KOPT-K1 (cell line): ENCODE measurements around the gene LHFPL5.

Experiments used
- H3K27ac ChIP-seq: fragments of 200-600 bp; sonication (generic); 2 replicates; pipeline ENCODE4 v1.5.1; 2016; ENCODE audit warnings: antibody characterized with exemption, mild to moderate bottlenecking, low read depth, low read length; ENCODE audit not compliant: poor library complexity, severe bottlenecking
- H3K36me3 ChIP-seq: fragments of 200-600 bp; sonication (generic); 2 replicates; pipeline ENCODE4 v1.5.1; 2017; ENCODE audit warnings: antibody characterized with exemption, mild to moderate bottlenecking, low read length, moderate library complexity; ENCODE audit not compliant: insufficient read depth
- H3K9me3 ChIP-seq: fragments of 200-600 bp; sonication (generic); 2 replicates; pipeline ENCODE4 v1.5.1; 2017; ENCODE audit warnings: antibody characterized with exemption, low read length, mild to moderate bottlenecking; ENCODE audit not compliant: insufficient read depth, poor library complexity, severe bottlenecking

LHFPL5 gene

DNA sequence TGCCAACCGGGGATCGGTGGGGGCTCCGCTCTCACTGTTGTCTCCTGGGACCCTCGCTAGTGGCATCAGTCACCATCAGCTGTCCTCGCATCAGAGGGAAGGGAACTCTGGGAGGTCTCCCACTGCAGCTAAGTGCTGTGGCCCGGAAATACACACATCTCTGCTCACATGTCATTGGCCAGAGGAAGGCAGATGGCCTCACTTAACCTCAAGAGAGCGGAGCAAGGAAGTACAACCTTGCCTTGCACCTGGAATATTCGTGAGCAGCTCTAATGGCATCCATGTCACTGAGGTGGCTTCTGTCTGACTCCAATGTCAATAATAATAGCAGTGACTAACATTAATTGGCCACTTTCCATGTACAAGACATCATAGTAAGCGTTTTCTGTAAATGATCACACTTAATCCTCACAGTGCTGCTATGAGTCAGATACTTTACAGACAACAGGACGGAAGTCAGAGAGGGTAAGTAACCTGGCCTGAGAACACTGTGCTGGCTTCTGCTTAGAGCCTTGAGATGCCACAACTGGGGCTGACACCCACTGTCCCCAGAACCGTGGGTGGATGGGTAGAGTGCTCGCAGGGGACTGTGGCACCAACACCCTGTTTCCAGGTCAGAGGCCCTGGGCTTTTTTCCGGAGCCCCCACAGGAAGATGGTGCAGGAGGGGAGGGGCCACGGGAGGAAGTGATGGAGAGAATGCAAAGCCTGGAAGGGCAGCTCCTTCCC is 6.0 kb downstream of the LHFPL5 start:
- Histone ChIP-seq H3K9me3 (no peaks in the 10 kb centered on the region), H3K36me3 (no peaks in the 10 kb centered on the region), H3K27ac (no peak overlapping the region)

DNA sequence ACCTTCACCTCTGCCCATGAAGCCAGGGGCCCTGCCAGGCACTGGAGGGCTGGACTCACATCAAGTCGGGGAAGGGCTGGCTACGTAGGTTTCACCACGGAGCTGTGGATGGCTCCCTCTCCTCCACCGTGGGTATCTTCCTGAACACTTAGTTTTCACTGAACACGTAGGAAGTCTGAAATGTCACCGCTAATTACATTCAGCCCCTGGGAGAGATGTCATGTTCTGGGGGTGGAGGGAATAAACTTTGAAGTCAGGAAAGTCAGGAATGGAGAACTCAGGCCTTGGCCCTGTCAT is 6.5 kb downstream of the LHFPL5 start:
- H3K9me3 ChIP-seq: no peaks in the 10 kb centered on the region
- no peak overlapping the region for H3K27ac ChIP-seq
- no peaks in the 10 kb centered on the region for H3K36me3 ChIP-seq

DNA sequence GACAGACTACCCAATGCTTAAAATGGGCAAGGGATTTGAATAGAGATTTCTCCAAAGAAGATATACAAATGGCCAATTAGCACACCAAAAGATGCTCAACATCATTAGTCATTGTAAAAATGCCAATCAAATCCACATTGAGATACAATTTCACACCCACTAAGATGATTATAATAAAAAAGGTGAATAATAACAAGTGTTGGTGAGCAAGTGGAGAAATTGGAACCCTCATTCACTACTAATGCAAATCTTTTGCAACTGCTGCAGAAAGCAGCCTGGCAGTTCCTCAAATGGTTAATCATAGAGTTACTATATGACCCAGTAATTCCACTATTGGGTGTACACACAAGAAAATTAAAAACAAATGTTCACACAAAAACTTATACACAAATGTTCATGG is 12.4 kb downstream of the LHFPL5 start:
- Histone ChIP-seq H3K9me3 (peaks cover 12% of the 10 kb centered on the region), H3K27ac (no peak overlapping the region), H3K36me3 (no peaks in the 10 kb centered on the region)

DNA sequence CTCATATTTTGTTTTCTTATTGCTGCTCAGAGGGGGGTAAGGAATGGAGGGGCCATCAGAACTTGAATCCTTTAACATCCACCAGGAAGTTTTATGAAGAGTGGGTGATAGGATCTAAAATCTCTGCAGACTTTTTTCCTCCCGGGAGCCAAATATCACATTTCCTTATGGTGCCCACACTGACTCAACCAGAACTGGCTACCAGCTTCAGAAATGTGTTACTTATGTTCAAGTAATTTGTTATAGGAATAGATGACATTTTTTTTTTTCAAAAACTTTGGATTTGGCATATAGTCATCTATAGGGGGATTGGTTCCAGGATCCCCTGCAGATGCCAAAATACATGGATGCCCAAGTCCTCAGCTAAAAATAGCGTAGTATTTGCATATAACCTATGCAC is 18.4 kb downstream of the LHFPL5 start:
- no peak overlapping the region for H3K27ac ChIP-seq

DNA sequence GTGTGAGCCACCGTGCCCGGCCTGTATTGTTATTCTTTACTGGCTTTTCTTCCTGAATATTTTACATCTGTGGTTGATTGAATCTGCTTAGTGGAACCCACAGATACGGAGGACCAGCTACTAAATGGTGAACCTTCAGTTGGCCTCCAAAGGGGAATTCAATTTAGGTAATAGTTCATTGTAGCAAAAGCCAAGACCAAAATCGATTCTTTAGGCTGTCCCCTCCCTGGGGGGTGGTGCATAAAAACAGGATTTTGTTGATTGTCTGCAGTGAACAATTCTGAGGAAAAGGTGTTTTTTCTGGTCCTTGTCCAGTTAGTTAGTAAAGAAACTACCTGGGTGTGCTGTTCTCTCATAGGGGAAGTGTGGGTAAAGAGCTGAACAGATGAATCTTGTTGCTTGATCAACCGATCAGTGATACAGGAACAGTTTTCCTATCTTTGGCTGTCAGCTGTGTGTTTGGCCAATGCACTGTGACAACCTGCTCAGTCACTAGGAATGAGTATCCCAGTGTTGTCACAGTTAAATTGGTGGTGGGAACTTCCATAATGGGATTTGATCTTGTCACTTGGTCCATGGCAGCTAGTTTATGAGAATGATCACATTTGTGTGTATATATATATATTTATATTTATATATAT is 19.5 kb downstream of the LHFPL5 start:
- no peaks in the 10 kb centered on the region for H3K36me3 ChIP-seq
- no peak overlapping the region for H3K27ac ChIP-seq
- H3K9me3 ChIP-seq: no peaks in the 10 kb centered on the region

More for the DNA sequence above, 18.4 kb downstream of the LHFPL5 start:
- no peaks in the 10 kb centered on the region for H3K9me3 ChIP-seq
- no peaks in the 10 kb centered on the region for H3K36me3 ChIP-seq

DNA sequence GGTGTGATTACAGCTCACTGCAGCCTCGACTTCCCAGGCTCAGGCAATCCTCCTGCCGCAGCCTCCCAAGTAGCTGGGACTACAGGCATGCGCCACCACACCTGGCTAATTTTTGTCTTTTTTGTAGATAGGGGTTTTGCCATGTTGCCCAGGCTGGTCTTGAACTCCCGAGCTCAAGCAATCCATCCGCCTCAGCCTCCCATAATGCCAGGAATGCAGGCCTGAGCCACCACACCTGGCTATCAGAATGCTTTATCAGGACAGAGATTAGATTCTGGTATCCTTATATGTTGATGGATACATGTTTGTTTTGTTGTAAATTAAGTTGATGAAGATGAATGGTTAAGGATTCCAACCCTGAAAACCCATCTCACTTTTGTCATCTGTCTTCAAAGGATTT is 24.2 kb downstream of the LHFPL5 start:
- no peak overlapping the region for H3K27ac ChIP-seq
- H3K36me3 ChIP-seq: peaks cover 18% of the 10 kb centered on the region
- H3K9me3 ChIP-seq: no peaks in the 10 kb centered on the region

DNA sequence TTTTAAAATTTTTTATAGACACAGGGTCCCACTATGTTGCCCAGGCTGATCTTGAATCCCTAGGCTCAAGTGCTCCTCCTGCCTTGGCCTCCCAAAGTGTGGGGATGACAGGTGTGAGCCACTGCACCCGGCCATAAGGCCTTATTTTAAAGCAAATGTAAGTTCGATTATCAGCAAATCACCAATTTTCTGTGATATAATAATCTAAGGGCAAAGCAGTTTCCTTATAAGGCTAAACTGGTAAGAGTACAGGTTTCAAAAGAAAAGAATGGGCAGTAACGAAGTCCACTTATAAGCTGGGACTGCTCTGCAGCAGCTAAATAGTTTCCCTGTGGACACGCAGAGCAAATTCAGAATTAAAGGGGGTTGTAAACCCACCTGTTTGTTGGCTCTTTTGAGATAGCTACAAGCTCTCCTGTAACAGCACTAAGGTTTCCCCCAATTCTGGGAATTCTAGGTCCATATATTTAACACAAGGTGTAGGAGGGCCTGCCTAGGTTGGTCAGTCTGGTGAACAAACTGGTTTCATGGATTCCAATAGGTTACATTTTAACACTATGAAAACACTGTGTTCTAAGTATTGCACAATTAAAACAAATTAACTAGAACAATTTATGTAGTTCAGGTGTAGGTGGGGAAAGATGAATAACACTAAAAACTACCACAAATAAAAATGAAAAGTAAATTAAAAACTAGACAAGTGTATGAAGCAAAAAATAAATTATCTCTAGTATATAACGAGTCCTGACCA is 26.3 kb downstream of the LHFPL5 start:
- H3K27ac ChIP-seq: no peak overlapping the region

DNA sequence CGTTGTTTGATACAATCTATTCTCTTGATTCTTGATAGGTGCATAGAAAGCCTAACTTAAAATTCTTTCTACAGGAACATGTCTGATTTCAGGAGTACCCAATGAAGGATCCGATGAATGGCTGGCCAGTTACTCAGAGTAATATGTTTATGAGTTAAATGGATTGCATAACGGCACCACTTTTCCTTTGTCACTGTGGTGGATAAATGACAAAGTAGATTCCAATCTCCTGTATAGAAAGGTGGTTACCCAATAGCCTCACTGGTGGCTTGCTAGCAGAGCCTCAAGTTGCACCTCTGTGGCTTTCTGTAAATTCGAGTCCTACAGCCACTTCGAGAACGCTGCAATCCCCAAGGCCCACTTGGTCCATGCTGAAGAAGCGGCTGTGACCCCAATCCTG is 28.4 kb downstream of the LHFPL5 start:
- H3K36me3 ChIP-seq: peaks cover 59% of the 10 kb centered on the region
- no peak overlapping the region for H3K27ac ChIP-seq
- no peaks in the 10 kb centered on the region for H3K9me3 ChIP-seq

More for the DNA sequence above, 26.3 kb downstream of the LHFPL5 start:
- peaks cover 39% of the 10 kb centered on the region for H3K36me3 ChIP-seq
- no peaks in the 10 kb centered on the region for H3K9me3 ChIP-seq

DNA sequence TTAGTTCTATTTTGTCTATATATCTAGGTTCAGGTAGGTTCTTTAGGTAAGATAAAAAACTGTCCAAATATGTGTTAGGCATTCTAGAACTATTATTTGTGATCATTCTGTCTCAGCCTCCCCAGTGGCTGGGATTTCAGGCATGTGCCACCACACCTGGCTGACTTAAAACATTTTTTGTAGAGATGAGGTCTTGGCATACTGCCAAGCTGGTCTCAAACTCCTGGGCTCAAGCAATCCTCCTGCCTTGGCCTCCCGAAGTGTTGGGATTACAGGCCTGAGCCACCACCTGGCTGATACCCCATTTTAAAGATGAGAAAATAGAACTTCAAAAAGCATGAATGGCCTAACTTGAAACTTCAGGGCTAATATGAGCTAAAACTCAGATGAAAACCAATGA is 33.9 kb downstream of the LHFPL5 start:
- Histone ChIP-seq H3K27ac (no peak overlapping the region), H3K9me3 (no peaks in the 10 kb centered on the region), H3K36me3 (peaks cover 99% of the 10 kb centered on the region)

DNA sequence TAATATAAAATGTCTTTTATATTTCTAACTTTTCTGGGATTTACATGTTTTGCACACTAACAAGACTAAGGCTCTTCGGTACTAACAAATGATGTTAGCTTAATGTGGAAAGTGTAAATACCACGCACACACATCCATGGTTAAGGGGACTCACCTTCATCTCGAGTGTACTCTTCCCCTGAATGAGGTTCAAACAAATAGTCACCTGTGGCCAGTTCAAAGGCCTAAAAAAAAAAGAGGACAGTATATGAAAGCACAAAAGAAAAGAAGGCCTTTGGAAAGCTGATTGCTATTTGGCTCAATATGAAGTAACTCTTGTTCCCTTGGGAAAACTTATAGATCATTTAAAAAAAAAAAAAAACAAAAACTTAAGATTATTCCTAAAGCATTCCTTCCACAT is 37.2 kb downstream of the LHFPL5 start:
- no peaks in the 10 kb centered on the region for H3K9me3 ChIP-seq
- no peak overlapping the region for H3K27ac ChIP-seq
- H3K36me3 ChIP-seq: peaks cover 100% of the 10 kb centered on the region

DNA sequence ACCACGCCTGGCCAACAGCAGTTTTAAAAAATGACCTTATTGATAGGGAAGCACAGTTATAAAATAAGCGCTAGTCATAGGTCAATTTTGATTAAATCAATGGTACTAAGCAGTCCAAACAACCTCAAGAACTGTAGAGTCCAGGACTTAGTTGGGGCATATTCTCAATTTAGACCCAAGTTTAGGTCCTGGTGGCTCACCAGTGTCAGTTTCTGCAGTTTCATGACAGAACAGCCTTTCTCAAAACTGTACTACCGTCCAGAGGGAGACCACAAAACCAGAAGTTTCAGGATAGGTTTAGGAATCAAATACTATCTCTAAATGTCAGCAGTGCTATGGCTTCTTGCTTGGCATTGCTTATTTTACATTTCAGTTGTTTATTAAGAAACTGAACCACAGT is 39.1 kb downstream of the LHFPL5 start:
- H3K9me3 ChIP-seq: peaks cover 11% of the 10 kb centered on the region
- H3K36me3 ChIP-seq: peaks cover 100% of the 10 kb centered on the region
- no peak overlapping the region for H3K27ac ChIP-seq

DNA sequence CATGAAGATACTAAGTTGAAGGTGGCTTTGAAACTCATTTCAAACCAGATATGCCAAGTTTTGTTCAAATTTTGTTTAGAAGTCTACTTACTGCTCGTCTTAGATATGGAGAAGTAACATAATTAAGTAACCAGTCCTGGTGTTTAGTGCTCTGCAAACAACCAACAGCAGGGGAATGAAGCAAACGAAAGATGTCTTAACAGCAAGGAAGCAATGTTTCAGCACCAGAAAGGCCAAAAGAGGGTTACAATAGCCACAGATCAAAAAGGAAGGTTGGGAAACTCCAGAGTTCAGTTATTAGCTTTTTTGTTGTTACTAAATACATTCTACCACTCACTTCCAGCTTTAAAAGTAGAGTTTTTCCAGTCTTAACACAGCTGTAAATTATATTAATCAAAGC is 45.1 kb downstream of the LHFPL5 start:
- H3K27ac ChIP-seq: no peak overlapping the region
- peaks cover 100% of the 10 kb centered on the region for H3K36me3 ChIP-seq
- peaks cover 11% of the 10 kb centered on the region for H3K9me3 ChIP-seq

DNA sequence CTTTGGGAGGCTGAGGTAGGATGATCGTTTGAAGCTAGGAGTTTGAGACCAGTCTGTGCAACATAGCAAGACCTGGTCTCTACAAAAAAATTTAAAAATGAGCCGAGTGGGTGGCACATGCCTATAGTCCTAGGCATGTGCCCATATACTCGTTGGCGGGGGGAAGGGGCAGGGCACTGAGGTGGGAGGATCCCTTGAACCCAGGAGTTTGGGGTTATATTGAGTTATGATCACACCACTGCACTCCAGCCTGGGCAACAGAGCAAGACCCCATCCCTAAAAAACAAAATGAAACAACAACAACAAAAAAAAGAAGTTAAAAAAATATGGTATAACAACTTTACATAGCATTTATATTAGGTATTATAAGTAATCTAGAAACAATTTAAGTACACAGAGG is 47.8 kb downstream of the LHFPL5 start:
- peaks cover 100% of the 10 kb centered on the region for H3K36me3 ChIP-seq

DNA sequence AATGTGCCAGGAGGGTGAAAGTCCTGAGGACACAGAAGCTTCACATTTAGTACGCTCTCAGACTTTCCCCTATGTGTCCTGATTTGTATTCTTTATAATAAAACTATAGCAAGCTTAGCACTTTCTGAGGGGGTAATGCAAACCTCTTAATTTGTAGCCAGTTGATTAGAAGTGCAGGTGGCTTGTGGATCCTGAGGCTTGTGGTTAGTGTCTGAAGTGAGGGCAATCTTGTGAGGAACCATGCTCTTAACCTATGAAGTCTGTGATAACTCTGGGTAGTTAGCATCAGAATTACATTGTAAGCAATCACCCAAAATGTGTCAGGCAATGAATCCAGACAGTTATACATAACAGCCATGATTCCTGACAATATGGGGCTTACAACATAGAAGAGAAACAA is 51.1 kb downstream of the LHFPL5 start:
- no peaks in the 10 kb centered on the region for H3K9me3 ChIP-seq
- H3K27ac ChIP-seq: no peak overlapping the region
- H3K36me3 ChIP-seq: peaks cover 100% of the 10 kb centered on the region

More for the DNA sequence above, 47.8 kb downstream of the LHFPL5 start:
- Histone ChIP-seq H3K9me3 (peaks cover 11% of the 10 kb centered on the region), H3K27ac (no peak overlapping the region)

DNA sequence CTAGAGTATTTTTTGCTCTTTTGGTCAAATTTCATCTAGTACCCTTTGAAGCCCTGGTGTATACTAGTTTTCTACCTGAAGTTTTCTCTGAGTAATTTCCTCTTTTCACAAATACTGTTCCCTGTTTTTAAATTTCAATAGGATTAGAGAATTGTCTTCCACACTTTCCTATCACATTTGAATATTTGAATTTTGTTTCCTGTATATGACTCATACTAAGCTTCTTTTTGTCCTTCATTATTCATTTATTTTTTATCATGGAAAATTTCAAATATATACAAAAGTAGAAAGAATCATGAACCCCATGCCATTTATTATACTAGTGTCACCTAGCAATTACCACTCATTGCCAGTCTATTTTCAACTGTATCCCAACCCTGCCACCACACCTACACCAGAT is 52.7 kb downstream of the LHFPL5 start:
- Histone ChIP-seq H3K27ac (no peak overlapping the region), H3K9me3 (no peaks in the 10 kb centered on the region), H3K36me3 (peaks cover 100% of the 10 kb centered on the region)
